Jurkat, Clone E6-1 (cell line): ENCODE measurements around the gene ARPC4.

ENCODE experiments used
- DNase-seq: peaks from one replicate; pipeline ENCODE4 v3.0.0-alpha.2; 2011; ENCODE audit warnings: low read depth, low spot score
- H3K4me3 ChIP-seq: 2 replicates; pipeline ENCODE4 v1.5.1; 2011; ENCODE audit warnings: mild to moderate bottlenecking, low read length, control low read depth, moderate library complexity

Gene ARPC4

GRCh38 chr3:9786825-9787669 lies 5.8 kb upstream of the ARPC4 start:
- no peak for DNase-seq
- H3K4me3 ChIP-seq = no peak overlapping the region

GRCh38 chr3:9787714-9788113 lies 5.2 kb upstream of the ARPC4 start:
- H3K4me3 ChIP-seq = no peak overlapping the region

GRCh38 chr3:9791127-9791526 lies 1.8 kb upstream of the ARPC4 start:
- peak overlapping the region; percentile 100 for H3K4me3 ChIP-seq

More at GRCh38 chr3:9787714-9788113, 5.2 kb upstream of the ARPC4 start:
- DNase-seq = peak; percentile 34

GRCh38 chr3:9791790-9792404 lies 985 bp upstream of the ARPC4 start:
- no peak for DNase-seq
- H3K4me3 ChIP-seq = peak overlapping the region; percentile 100

More at GRCh38 chr3:9791127-9791526, 1.8 kb upstream of the ARPC4 start:
- DNase-seq = no peak

GRCh38 chr3:9793161-9793781 lies 389 bp downstream of the ARPC4 start:
- H3K4me3 ChIP-seq = peak overlapping the region; percentile 100
- no peak for DNase-seq

GRCh38 chr3:9794400-9794799 lies 1.5 kb downstream of the ARPC4 start:
- no peak overlapping the region for H3K4me3 ChIP-seq
- DNase-seq = no peak

GRCh38 chr3:9795207-9795606 lies 2.3 kb downstream of the ARPC4 start:
- no peak for DNase-seq
- H3K4me3 ChIP-seq = no peak overlapping the region

- DNase-seq = no peak
- no peak overlapping the region for H3K4me3 ChIP-seq
Observed at GRCh38 chr3:9797196-9797945, 4.5 kb downstream of the ARPC4 start.

GRCh38 chr3:9800529-9800928 lies 7.6 kb downstream of the ARPC4 start:
- no peak overlapping the region for H3K4me3 ChIP-seq
- DNase-seq = no peak

GRCh38 chr3:9803494-9803893 lies 10.6 kb downstream of the ARPC4 start:
- no peak for DNase-seq
- H3K4me3 ChIP-seq = no peak overlapping the region

GRCh38 chr3:9804996-9805395 lies 12.1 kb downstream of the ARPC4 start:
- no peak for DNase-seq
- H3K4me3 ChIP-seq = no peak overlapping the region

GRCh38 chr3:9806137-9806536 lies 13.3 kb downstream of the ARPC4 start:
- no peak for DNase-seq
- no peak overlapping the region for H3K4me3 ChIP-seq

GRCh38 chr3:9806688-9807589 lies 14.1 kb downstream of the ARPC4 start:
- no peak for DNase-seq
- H3K4me3 ChIP-seq = no peak overlapping the region

- no peak for DNase-seq
- no peak overlapping the region for H3K4me3 ChIP-seq
Observed at GRCh38 chr3:9807981-9808344, 15.1 kb downstream of the ARPC4 start.

- no peak overlapping the region for H3K4me3 ChIP-seq
- peak; percentile 30 for DNase-seq
Observed at GRCh38 chr3:9808345-9809037, 15.6 kb downstream of the ARPC4 start.

GRCh38 chr3:9809239-9809614 lies 16.3 kb downstream of the ARPC4 start:
- no peak overlapping the region for H3K4me3 ChIP-seq
- DNase-seq = no peak

- no peak for DNase-seq
- no peak within 1 kb of the TSS for H3K4me3 ChIP-seq
Observed at GRCh38 chr3:9809615-9810432, 16.9 kb downstream of the ARPC4 start, which contains the start of gene TTLL3. TSS of gene TTLL3 (plus strand) at chr3:9810262. CDS start at chr3:9810662, 400 bp downstream.
